Measurements from ENCODE around the gene KRTAP10-5.
"Not testable (repeated sequence)": the region's sequence is repeated elsewhere in the genome, so short reads cannot be mapped to it uniquely, and the experiment has no call there.

KRTAP10-5 gene

GRCh38 chr21:44611551-44611950 lies 31.1 kb upstream of the KRTAP10-5 start:
- DNase-seq (ENCODE audit: low spot score): no peak

- DNase-seq (ENCODE audit: low spot score): not testable (repeated sequence)
These were observed 29.9 kb upstream of the KRTAP10-5 start for GRCh38 chr21:44610157-44610843.

GRCh38 chr21:44609193-44609592 lies 28.8 kb upstream of the KRTAP10-5 start:
- no peak for DNase-seq (ENCODE audit: low spot score)

- DNase-seq (ENCODE audit: low spot score): no peak
These were observed 26.1 kb upstream of the KRTAP10-5 start for GRCh38 chr21:44606495-44606894.

- no peak for DNase-seq (ENCODE audit: low spot score)
These were observed 23.5 kb upstream of the KRTAP10-5 start for GRCh38 chr21:44603911-44604310.

- no peak for DNase-seq (ENCODE audit: low spot score)
These were observed 22.9 kb upstream of the KRTAP10-5 start for GRCh38 chr21:44603109-44603875.

GRCh38 chr21:44602463-44602850 lies 22.1 kb upstream of the KRTAP10-5 start:
- no peak for DNase-seq (ENCODE audit: low spot score)

GRCh38 chr21:44601596-44602462 lies 21.4 kb upstream of the KRTAP10-5 start:
- no peak for DNase-seq (ENCODE audit: low spot score)

- not testable (repeated sequence) for DNase-seq (ENCODE audit: low spot score)
These were observed 20.7 kb upstream of the KRTAP10-5 start for GRCh38 chr21:44601091-44601490.

- DNase-seq (ENCODE audit: low spot score): not testable (repeated sequence)
These were observed 19.9 kb upstream of the KRTAP10-5 start, which contains the start of gene KRTAP10-7 for GRCh38 chr21:44600118-44600978. KRTAP10-7 (plus strand) TSS chr21:44600597; CDS start chr21:44600622, 25 bp downstream.

- DNase-seq (ENCODE audit: low spot score): no peak
These were observed 19.0 kb upstream of the KRTAP10-5 start for GRCh38 chr21:44599264-44600029.

GRCh38 chr21:44598061-44598460 lies 17.7 kb upstream of the KRTAP10-5 start:
- DNase-seq (ENCODE audit: low spot score): no peak

- no peak for DNase-seq (ENCODE audit: low spot score)
These were observed 15.8 kb upstream of the KRTAP10-5 start for GRCh38 chr21:44596068-44596725.

- DNase-seq (ENCODE audit: low spot score): no peak
These were observed 15.1 kb upstream of the KRTAP10-5 start for GRCh38 chr21:44595524-44595923.

- DNase-seq (ENCODE audit: low spot score): no peak
These were observed 14.1 kb upstream of the KRTAP10-5 start for GRCh38 chr21:44594406-44594916.

GRCh38 chr21:44593598-44594405 lies 13.4 kb upstream of the KRTAP10-5 start:
- DNase-seq (ENCODE audit: low spot score): no peak

GRCh38 chr21:44592446-44593311 lies 12.3 kb upstream of the KRTAP10-5 start, which contains the start of gene KRTAP10-6:
KRTAP10-6 (minus strand) TSS chr21:44592505; CDS start chr21:44592484, 21 bp downstream.
- DNase-seq (ENCODE audit: low spot score): no peak

- DNase-seq (ENCODE audit: low spot score): not testable (repeated sequence)
These were observed 11.4 kb upstream of the KRTAP10-5 start for GRCh38 chr21:44591801-44592130.

Data from GM03348 (cell line).